Fibroblast of lung (primary cell): Measurements from ENCODE around the gene PPM1H. TPM values are rescaled to one million over a fixed set of nuclear protein-coding genes. Genes with fewer than 3 reads are reported as not detected.
"Not testable (repeated sequence)": the region's sequence is repeated elsewhere in the genome, so short reads cannot be mapped to it uniquely, and the experiment has no call there.

Source experiments
- DNase-seq, 2 donors: peaks; one replicate each; pipeline versions ENCODE4 v3.0.0 to v3.0.0-alpha.2; 2010; ENCODE audit warnings: low read depth in 2 of 2
- H2AFZ ChIP-seq: 2 replicates; pipeline ENCODE4 v1.5.1; 2012; ENCODE audit warnings: low read length, control low read depth, inconsistent platforms
- H3K27ac ChIP-seq: 2 replicates; pipeline ENCODE4 v1.5.1; 2011; ENCODE audit warnings: low read length, control low read depth; ENCODE audit not compliant: insufficient read depth
- H3K27me3 ChIP-seq: 2 replicates; pipeline ENCODE4 v1.5.1; 2011; ENCODE audit warnings: mild to moderate bottlenecking, low read length; ENCODE audit not compliant: control insufficient read depth, insufficient read depth
- H3K36me3 ChIP-seq: 2 replicates; pipeline ENCODE4 v1.5.1; 2011; ENCODE audit warnings: low read length; ENCODE audit not compliant: control insufficient read depth, insufficient read depth
- H3K4me1 ChIP-seq: 2 replicates; pipeline ENCODE4 v1.5.1; 2011; ENCODE audit warnings: low read length; ENCODE audit not compliant: control insufficient read depth, insufficient read depth; ENCODE audit errors: extremely low read depth
- H3K4me2 ChIP-seq: 2 replicates; pipeline ENCODE4 v1.5.1; 2011; ENCODE audit warnings: low read length, control low read depth; ENCODE audit not compliant: insufficient read depth; ENCODE audit errors: extremely low read depth
- H3K4me3 ChIP-seq, 4 experiments: fragments of 200-600 bp in 1 of 4; sonication (generic) in 1 of 4; replicated peaks in 1 of 4; 2 replicates each; pipeline ENCODE4 v1.5.1; 2011 to 2016; ENCODE audit warnings: low read length in 4 of 4, low read depth in 3 of 4, mild to moderate bottlenecking in 3 of 4, control low read depth in 2 of 4, inconsistent platforms in 1 of 4, mixed read lengths in 1 of 4; ENCODE audit not compliant: insufficient read depth in 1 of 4; ENCODE audit errors: control extremely low read depth in 1 of 4
- H3K79me2 ChIP-seq: 2 replicates; pipeline ENCODE4 v1.5.1; 2012; ENCODE audit warnings: mild to moderate bottlenecking, low read length, inconsistent platforms; ENCODE audit not compliant: control insufficient read depth, insufficient read depth
- H3K9ac ChIP-seq: 2 replicates; pipeline ENCODE4 v1.5.1; 2011; ENCODE audit warnings: mild to moderate bottlenecking, low read length, control low read depth; ENCODE audit not compliant: insufficient read depth
- H3K9me3 ChIP-seq: 2 replicates; pipeline ENCODE4 v1.5.1; 2012; ENCODE audit warnings: low read depth, low read length; ENCODE audit not compliant: control insufficient read depth, insufficient read depth
- H4K20me1 ChIP-seq: 2 replicates; pipeline ENCODE4 v1.5.1; 2011; ENCODE audit warnings: low read length; ENCODE audit not compliant: control insufficient read depth, insufficient read depth; ENCODE audit errors: extremely low read depth
- EZH2 ChIP-seq: IDR thresholded peaks from 2 replicates; pipeline ENCODE4 v1.5.1; 2012; ENCODE audit warnings: low read length, control low read depth, mild to moderate bottlenecking; ENCODE audit errors: missing control alignments
- polyA plus RNA-seq, 2 donors: library from polyadenylated mRNA; depleted of rRNA in 1 of 2; stranded (reverse) in 1 of 2; unstranded in 1 of 2; fragments of >200 nt; gene quantifications; 2 replicates each; pipeline ENCODE4 v1.2.1, GENCODE V29; 2011 to 2012; ENCODE audit warnings: missing spikeins in 1 of 2
- total RNA-seq: library from RNA; depleted of rRNA; stranded (reverse); fragments of >200 nt; gene quantifications from 2 replicates; pipeline ENCODE4 v1.2.1, GENCODE V29; 2014
- TF ChIP-seq, protein P1 (sequence below), 2 donors: IDR thresholded peaks in 1 of 2; conservative IDR thresholded peaks in 1 of 2; 1 replicate in 1 of 2; 2 replicates in 1 of 2; pipeline ENCODE4 v1.5.1; 2011 to 2012; ENCODE audit warnings: low read length in 2 of 2, control low read depth in 1 of 2, inconsistent platforms in 1 of 2, low read depth in 1 of 2, mild to moderate bottlenecking in 1 of 2

Gene PPM1H
- total and polyA plus RNA-seq, 2 donors (not counting 1 experiment from before 2014, with no cell fraction given) = 0.57 to 3.1 TPM

DNA sequence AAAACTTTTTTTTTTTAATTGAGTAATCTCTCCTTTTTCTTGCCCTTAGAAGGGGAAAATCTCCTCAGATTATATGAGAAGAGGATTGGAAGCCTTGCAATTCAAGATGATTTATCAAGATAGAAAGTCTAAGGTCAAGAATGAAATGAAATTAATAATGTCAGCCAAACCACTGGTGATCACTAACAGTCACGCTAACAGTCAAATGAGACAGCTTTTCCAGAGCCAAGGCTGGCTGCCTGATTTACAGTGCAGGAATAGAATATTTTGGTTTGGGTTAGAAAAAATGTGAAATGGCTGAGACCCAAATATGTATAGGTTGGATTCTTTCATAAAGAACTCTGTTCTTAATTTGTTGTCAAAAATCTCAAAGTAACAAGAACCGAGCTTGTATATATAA is 204.3 kb downstream of the PPM1H start:
- TF ChIP-seq EZH2 = no peak
- TF ChIP-seq, protein P1, sequence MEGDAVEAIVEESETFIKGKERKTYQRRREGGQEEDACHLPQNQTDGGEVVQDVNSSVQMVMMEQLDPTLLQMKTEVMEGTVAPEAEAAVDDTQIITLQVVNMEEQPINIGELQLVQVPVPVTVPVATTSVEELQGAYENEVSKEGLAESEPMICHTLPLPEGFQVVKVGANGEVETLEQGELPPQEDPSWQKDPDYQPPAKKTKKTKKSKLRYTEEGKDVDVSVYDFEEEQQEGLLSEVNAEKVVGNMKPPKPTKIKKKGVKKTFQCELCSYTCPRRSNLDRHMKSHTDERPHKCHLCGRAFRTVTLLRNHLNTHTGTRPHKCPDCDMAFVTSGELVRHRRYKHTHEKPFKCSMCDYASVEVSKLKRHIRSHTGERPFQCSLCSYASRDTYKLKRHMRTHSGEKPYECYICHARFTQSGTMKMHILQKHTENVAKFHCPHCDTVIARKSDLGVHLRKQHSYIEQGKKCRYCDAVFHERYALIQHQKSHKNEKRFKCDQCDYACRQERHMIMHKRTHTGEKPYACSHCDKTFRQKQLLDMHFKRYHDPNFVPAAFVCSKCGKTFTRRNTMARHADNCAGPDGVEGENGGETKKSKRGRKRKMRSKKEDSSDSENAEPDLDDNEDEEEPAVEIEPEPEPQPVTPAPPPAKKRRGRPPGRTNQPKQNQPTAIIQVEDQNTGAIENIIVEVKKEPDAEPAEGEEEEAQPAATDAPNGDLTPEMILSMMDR (conservative IDR thresholded peaks at IDR 0.05 in 1 of 2, IDR thresholded peaks at IDR 0.05 in 1 of 2; ENCODE audit: low read depth in 1 of 2, low read length in 2 of 2) = no peak
- Histone ChIP-seq H3K27ac (peak overlapping the region; percentile 85), H3K27me3 (no peaks in the 10 kb centered on the region), H3K9me3 (no peaks in the 10 kb centered on the region), H2AFZ (no peak overlapping the region), H4K20me1 (no peaks in the 10 kb centered on the region), H3K4me1 (peaks cover 31% of the 10 kb centered on the region), H3K9ac (no peak overlapping the region), H3K4me2 (peak overlapping the region; percentile 89), H3K36me3 (no peaks in the 10 kb centered on the region), H3K4me3 (peak overlapping the region in 2 of 4 experiments; percentile 3 to 21), H3K79me2 (no peaks in the 10 kb centered on the region)
- DNase-seq = peak; percentile 65 to 92

DNA sequence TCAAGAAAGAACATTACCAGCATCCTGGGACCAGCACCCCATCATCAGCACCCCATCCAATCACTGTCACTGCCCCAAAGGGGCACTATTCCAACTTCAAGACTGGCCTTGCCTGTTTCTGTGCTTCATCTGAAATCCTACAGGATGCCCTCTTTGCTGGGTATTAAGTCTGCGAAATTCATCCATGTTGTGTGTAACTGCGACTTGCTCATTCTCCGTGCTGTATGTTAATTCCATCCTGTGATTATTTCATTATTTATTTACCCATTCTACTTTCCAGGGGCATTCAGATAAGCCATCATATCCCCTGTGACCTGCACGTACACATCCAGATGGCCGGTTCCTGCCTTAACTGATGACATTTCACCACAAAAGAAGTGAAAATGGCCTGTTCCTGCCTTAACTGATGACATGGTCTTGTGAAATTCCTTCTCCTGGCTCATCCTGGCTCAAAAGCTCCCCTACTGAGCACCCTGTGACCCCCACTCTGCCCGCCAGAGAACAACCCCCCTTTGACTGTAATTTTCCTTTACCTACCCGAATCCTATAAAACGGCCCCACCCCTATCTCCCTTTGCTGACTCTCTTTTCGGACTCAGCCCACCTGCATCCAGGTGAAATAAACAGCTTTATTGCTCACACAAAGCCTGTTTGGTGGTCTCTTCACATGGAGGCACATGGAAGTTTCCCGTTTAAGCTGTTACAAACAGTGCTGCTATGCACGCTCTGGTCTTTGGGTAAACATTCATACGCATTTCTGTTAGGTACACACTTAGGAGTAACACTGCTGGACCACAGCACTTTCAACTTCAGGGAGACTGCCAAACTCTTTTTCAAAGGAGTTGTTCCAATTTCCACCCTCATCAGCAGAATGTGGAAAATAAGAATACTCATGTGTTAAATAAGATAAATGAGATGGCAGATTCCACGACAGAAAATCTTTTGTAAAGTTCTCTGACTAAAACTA is 205.1 kb downstream of the PPM1H start:
- Histone ChIP-seq H3K4me1 (peaks cover 36% of the 10 kb centered on the region), H3K4me2 (peak overlapping the region; percentile 89), H3K27ac (peak overlapping the region; percentile 85)
- H3K36me3 ChIP-seq, H3K79me2 ChIP-seq, H2AFZ ChIP-seq, H3K9ac ChIP-seq, H4K20me1 ChIP-seq, H3K27me3 ChIP-seq, H3K4me3 ChIP-seq, H3K9me3 ChIP-seq: not testable (repeated sequence)
- DNase-seq = peak; percentile 43 to 91

DNA sequence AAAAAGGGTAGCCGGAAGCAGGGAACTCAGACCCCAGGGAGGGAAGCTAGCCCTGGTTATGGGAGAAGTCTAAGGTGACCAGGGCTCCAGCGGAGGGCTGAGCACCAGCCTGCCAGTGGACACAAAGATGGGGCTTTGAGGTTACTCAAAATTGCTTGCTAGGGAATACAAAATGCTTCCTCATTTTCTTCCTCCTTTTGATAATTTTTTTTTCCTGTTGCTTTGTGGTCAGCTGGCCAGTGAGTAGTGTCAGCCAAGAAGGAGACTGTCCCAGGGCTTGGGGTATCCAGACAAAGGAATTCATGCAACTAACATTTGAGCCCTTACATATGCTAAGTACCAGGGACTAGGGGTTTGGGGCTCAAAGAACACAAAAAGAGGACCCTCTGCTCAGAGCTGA is 206.2 kb downstream of the PPM1H start:
- Histone ChIP-seq H3K27ac (no peak overlapping the region), H3K4me2 (no peak overlapping the region), H3K4me1 (peaks cover 41% of the 10 kb centered on the region)

More for the DNA sequence above, 206.2 kb downstream of the PPM1H start:
- no peaks in the 10 kb centered on the region for H3K9me3 ChIP-seq
- H2AFZ ChIP-seq = no peak overlapping the region
- no peak overlapping the region for H3K4me3 ChIP-seq
- DNase-seq = no peak
- TF ChIP-seq EZH2 = no peak
- TF ChIP-seq, protein P1 (conservative IDR thresholded peaks at IDR 0.05 in 1 of 2, IDR thresholded peaks at IDR 0.05 in 1 of 2; ENCODE audit: low read depth in 1 of 2, low read length in 2 of 2) = no peak
- no peak overlapping the region for H3K9ac ChIP-seq
- H3K79me2 ChIP-seq = no peaks in the 10 kb centered on the region
- H3K36me3 ChIP-seq = no peaks in the 10 kb centered on the region
- no peaks in the 10 kb centered on the region for H3K27me3 ChIP-seq
- H4K20me1 ChIP-seq = no peaks in the 10 kb centered on the region
